MM.1S (cell line): Measurements from ENCODE around the gene FBXW10.
"Not testable (repeated sequence)": the region's sequence is repeated elsewhere in the genome, so short reads cannot be mapped to it uniquely, and the experiment has no call there.

ENCODE experiments used
- CTCF ChIP-seq: fragments of 300-600 bp; sonication (generic); IDR thresholded peaks from 2 replicates; pipeline ENCODE4 v1.5.1; 2016; ENCODE audit warnings: antibody characterized with exemption, low read length, mixed read lengths
- EZH2 ChIP-seq: fragments of 300-600 bp; sonication (generic); optimal IDR thresholded peaks from 2 replicates; pipeline ENCODE3; 2017; ENCODE audit warnings: low read depth, mild to moderate bottlenecking, antibody characterized with exemption, low read length, mixed read lengths

GRCh38 chr17:18786890-18787289, 43.0 kb downstream of the FBXW10 start:
- not testable (repeated sequence) for TF ChIP-seq CTCF, EZH2
